GM11168 (cell line): ENCODE measurements around the gene CACNB2.
"Not testable (repeated sequence)": the region's sequence is repeated elsewhere in the genome, so short reads cannot be mapped to it uniquely, and the experiment has no call there.

Experiments used
- in situ Hi-C: fragments of 300-500 bp; cut with MboI; formaldehyde crosslinking; loops from one replicate; pipeline ENCODE4 v1.12.0; 2022; ENCODE audit warnings: low sequenced_read_pairs; ENCODE audit not compliant: unreplicated experiment

Gene CACNB2

DNA sequence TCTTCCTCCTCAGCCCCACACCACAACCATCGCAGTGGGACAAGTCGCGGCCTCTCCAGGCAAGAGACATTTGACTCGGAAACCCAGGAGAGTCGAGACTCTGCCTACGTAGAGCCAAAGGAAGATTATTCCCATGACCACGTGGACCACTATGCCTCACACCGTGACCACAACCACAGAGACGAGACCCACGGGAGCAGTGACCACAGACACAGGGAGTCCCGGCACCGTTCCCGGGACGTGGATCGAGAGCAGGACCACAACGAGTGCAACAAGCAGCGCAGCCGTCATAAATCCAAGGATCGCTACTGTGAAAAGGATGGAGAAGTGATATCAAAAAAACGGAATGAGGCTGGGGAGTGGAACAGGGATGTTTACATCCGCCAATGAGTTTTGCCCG, 399.1 kb downstream of the CACNB2 start:
- in situ Hi-C loops, result loop anchor here (5.0 kb wide), 1 partner anchor 48 kb away; no protein-coding TSS in a partner anchor

DNA sequence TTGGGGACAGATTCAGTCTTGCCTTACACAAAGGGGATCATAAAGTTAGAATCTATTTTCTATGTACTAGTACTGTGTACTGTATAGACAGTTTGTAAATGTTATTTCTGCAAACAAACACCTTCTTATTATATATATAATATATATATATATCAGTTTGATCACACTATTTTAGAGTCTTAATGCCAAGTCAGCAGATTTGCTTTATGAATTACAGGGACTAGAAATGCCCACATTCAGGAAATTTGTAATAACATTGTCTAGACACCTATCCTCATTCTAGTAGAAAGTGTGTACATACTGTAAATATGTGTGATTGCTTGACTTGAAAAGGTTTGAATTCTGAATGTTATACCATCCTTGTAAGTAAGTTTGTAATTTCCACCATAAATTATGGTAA, 400.0 kb downstream of the CACNB2 start:
- in situ Hi-C loops, result no loop called here

DNA sequence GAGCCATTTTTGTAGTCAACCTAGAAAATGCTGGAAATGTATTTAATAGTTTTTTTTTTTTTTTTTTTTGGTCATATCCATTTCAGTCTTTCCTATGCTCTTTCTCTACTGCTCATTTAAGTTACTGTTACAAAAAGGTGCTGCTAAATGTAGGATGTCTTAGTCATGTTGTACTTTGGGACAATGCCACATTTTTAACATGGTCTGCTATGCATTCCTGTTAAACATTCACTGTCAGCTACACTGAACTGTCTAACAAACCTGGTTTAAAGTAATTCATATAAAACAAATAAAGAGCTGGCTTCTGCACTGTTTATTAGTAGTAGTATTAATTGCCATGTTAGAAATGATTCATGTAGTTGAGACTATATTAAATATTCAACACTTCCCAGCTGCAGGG, 402.6 kb downstream of the CACNB2 start:
- in situ Hi-C loops, result no loop called here

DNA sequence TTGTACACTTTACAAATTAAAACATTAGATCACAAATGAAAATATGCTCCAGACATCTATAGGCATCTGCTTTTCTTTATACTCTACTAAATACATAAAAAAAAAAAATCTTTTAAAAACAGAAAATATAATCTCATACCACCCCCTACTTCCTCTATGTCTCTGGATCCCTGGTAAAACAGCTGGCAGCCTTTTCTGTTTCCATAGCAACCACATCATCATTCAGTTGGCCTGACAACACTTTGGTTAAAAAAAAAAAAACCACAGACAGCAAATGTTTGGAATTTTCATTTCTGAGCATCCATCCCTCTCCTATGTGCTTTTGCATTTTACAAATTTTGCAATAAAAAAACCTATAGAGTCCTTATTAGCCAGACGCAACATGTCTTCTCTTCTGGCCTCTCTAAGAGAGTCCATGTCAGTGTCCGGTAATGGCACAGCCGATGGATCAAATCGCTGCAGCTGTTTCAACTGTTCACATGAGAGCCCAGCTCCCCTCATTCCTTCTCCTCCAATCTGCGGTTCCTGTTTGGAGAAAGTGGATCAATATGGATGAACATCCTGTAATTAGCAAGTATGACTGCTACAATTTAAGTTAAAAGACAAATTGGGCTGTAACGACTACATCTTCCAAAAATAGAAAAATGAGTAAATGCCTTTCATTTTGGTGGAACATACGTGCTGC, 405.5 kb downstream of the CACNB2 start:
- in situ Hi-C loops, result no loop called here

DNA sequence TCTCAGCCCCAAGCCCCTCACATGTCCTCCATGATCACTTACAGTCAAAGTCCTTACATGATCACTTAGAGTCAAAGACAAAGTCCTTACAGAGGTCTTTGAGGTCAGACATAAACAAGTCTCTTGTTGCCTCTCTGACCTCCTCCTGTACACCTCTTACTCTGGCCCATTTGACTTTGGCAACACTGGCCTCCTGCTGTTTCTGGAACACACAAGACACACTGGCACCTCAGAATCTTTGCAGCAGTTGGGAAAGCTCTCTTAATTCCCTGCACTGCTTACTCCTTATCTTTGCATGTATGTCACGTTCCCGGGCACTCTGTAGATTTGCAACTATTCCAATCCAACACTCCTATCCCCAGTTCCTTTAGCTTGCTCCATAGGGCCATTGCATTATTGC, 408.9 kb downstream of the CACNB2 start:
- in situ Hi-C loops, result no loop called here

DNA sequence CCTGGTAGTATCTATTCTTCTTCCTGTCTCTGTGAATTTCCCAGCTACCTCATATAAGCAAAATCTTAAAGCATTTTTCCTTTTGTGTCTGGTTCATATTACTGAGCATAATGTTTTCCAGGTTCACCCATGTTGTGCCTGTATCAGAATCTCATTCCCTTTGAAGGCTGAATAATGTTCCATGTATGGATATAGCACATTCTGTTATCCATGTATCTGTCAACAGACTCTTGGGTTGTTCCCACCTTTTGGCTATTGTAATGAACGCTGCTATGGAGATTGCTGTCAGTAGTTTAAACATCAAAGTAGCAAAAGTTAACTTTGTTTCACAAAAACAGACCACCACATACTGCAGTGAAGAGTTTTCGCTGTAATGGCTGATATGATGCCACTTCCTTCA, 411.2 kb downstream of the CACNB2 start:
- in situ Hi-C loops, result no loop called here

DNA sequence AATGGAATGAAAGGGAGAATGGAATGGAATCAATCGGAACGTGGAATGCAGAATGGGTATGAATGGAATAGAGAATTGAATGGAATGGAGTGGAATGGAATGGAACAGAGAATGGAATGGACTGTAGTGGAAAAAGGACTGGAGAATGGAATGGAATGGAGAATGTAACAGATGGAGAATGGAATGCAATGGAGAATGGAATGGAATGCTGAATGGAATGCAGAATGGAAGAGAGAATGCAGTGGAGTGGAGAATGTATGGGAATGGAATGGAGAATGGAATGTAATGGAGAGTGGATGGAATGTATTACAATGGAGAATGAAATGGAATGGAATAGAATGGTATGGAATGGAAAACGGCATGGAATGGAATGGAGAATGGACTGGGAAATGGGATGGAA, 414.3 kb downstream of the CACNB2 start:
- in situ Hi-C loops, result no loop called here

DNA sequence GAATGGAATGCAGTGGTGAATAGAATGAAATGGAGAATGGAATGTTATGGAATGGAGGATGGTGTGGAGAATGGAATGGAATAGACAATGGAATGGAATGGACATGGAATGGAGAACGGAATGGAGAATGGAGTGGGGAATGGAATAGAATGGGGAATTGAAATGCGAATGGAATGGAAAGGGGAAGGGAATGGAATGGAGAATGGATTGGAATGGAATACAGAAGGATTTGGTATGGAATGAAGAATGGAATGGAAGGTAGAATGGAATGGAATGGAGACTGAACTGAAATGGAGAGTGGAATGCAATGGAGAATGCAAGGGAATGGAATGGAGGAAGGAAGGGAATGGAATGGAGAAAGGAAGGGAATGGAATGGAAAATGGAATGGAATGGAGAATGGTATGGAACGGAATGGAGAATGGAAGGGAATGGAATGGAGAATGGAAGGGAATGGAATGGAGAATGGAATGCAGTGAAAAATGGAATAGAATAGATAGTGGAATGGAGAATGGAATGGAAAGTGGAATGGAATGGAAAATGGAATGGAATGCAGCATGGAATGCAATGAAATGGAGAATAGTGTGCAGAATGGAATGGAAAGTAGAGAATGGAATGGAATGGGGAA, 416.4 kb downstream of the CACNB2 start:
- in situ Hi-C loops, result no loop called here

DNA sequence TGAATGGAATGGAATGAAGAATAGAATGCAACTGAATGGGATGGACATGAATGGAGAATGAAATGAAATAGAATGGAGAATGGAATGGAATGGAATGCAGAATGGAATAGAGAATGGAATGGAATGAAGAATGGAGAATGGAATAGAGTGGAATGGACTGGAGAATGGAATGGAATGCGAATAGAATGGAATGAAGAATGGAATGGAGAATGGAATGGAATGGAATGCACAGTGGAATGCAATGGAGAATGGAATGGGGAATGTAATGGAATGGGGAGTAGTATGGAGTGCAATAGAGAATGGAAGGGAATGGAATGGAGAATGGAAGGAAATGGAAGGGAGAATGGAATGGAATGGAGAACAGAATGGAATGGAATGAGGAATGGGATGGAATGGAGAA, 417.7 kb downstream of the CACNB2 start:
- in situ Hi-C loops, result no loop called here

DNA sequence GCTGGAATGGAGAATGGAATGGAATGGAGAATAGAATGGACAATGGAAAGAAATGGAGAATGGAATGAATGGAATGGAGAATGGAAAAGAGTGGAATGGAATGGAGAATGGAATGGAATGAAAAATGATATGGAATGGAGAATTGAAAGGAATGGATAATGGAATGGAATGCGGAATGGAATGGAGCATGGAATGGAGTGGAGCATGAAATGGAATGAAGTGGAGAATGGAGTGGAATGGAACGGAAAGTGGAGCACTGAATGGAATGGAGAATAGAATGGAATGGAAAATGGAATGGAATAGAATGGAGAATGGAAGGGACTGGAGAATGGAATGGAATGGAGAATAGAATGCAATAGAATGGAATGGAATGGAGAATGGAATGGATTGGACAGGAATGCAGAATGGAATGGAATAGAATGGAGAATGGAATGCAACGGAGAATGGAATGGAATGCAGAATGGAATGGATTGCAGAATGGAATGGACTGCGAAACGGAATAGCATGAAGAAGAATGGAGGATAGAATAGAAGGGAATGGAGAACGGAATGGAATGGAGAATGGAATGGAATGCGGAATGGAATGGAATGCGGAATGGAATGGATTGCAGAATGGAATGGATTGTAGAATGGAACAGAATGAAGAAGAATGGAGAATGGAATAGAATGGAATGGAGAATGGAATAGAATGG, 421.8 kb downstream of the CACNB2 start:
- in situ Hi-C loops, result no loop called here

DNA sequence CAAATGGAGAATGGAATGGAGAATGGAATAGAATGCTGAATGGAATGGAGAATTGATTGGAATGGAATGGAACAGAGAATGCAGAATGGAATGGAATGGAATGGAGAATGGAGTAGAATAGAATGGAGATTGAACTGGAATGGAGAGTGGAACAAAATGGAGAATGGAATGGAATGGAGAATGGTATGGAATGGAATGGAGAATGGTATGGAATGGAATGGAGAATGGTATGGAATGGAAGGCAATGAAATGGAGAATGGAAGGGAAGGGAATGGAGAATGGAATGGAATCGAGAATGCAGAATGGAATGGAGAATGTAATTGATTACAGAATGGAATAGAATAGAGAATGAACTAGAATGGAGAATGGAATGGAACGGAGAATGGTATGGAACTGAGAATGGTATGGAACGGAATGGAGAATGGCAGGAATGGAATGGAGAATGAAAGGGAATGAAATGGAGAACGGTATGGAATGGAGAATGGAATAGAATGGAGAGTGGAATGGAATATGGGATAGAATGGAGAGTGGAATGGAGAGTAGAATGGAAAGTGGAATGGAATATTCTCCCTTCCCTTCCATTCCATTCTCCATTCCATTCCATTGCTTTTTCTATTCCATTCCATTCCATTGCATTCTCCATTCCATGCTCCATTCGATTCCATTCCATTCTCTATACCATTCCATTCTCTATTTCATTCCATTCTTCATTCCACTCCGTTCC, 422.9 kb downstream of the CACNB2 start:
- in situ Hi-C loops, result no loop called here

DNA sequence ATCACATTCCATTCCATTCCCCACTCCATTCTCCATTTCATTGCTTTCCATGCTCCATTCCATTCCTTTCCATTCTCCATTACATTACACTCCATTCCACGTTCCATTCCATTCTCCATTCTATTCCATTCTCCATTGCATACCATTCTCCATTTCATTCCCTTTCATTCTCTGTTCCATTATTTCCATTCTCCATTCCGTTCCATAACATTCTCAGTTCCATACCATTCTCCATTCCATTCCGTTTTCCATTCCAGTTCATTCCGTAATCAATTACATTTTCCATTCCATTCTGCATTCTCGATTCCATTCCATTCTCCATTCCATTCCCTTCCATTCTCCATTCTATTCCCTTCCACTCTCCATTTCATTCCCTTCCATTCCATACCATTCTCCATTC, 424.8 kb downstream of the CACNB2 start:
- in situ Hi-C loops, result no loop called here

DNA sequence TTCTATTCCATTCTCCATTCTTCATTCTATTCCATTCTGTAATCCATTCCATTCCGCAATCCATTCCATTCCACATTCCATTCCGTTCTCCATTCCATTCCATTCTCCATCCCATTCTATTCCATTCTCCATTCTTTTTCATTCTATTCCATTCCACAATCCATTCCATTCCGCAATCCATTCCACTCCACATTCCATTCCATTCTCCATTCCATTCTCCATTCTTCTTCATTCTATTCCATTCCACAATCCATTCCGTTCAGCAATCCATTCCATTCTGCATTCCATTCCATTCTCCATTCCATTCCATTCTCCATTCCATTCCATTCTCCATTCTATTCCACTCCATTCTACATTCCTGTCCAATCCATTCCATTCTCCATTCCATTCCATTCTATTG, 426.0 kb downstream of the CACNB2 start:
- in situ Hi-C loops, result no loop called here

DNA sequence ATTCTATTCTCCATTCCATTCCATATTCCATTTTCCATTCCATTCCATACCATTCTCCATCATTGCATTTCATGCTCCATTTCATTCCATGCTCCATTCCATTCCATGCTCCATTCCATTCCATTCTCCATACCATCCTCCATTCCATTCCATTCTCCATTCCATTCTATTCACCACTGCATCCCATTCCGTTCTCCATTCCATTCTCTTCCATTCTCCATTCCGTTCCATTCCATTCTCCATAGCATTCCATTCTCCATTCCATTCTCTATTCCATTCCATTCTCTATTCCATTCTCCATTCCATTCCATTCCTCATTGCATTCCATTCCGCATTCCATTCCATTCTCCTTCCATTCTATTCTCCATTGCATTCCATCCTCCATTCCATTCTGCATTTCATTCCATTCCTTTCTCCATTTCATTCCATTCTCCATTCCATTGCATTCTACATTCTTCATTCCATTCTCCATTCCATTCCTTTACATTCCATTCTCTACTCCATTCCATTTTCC, 427.2 kb downstream of the CACNB2 start:
- in situ Hi-C loops, result no loop called here

DNA sequence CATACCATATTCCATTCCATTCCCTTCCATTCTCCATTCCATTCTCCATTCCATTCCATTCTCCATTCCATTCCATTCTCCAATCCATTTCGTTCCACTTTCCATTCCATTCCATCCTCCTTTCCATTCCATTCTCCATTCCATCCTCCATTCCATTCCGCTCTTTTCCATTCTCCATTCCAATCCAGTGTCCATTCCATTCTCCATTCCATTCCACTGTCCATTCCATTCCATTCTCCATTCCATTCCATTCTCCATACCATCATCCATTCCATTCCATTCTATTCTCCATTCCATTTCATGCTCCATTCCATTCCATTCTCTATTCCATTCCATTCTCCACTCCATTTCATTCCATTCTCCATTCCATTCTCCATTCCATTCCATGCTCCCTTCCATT, 430.2 kb downstream of the CACNB2 start:
- in situ Hi-C loops, result not testable (repeated sequence)

DNA sequence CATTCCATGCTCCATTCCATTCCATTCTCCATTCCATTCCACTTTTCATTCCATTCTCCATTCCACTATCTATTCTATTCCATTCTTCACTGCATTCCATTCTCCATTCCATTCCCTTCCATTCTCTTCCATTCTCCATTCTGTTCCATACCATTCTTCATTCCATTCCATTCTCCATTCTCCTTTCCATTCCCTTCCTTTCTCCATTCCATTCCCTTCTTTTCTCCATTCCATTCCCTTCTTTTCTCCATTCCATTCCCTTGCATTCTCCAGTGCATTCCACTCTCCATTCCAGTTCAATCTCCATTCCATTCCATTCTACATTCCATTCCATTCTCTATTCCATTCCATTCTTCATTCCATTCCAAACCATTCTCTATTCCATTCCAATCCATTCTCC, 430.9 kb downstream of the CACNB2 start:
- in situ Hi-C loops, result no loop called here

DNA sequence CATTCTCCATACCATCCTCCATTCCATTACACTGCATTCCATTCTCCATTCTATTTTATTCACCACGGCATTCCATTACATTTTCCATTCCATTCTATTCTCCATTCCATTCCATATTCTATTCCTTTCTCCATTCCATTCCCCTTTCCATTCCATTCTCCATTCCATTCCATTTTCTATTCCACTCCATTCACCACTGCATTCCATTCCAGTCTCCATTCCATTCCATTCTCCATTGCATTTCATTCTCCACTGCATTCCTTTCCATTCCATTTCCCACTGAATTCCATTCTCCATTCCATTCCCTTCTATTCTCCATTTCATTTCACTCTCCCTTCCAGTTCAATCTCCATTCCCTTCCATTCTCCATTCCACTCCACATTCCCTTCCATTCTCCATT, 431.6 kb downstream of the CACNB2 start:
- in situ Hi-C loops, result no loop called here

DNA sequence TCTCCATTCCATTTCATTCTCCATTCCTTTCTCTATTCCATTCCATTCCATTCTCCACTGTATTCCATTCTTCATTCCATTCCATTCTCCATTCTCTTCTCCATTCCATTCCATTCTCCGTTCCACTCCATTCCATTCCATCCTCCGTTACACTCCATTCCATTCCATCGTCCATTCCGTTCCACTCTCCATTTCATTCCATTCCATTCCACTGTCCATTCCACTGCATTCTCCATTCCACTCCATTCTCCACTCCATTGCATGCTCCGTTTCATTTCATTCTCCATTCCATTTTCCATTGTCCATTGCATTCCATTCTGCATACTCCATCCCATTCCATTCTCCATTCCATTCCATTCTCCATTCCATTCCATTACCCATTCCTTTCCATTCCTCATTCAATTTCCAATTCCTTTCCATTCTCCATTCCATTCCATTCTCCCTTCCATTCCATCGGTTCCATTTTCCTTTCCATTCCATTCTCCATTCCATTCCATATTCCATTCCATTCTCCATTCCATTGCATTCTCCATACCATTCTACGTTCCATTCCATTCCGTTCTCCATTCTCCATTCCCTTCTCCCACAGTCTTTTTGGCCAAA, 432.8 kb downstream of the CACNB2 start:
- in situ Hi-C loops, result no loop called here

DNA sequence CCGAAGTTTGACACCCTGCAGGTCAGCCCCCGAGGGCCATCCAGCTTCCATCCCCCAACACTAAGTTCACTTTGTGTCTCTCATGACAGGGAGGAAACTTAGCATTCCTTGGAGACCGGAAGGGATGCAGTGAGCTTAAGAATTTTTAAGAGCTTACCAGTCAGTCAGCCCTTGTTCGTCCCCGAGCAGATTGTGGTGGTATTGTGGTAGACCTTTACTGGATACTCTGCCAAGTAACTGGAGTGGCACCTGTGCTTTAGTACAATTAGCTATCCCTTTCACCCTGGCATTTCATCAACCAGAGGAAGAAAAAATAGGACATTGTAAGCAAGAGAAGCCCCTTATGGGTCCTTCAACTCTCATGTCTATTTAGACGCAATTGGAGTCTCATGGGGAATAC, 436.4 kb downstream of the CACNB2 start:
- in situ Hi-C loops, result no loop called here
